Measurements from ENCODE around the gene ZNF582.
"Not testable (repeated sequence)": the region's sequence is repeated elsewhere in the genome, so short reads cannot be mapped to it uniquely, and the experiment has no call there.

- not testable (repeated sequence) for TF ChIP-seq CTCF, POLR2A (IDR thresholded peaks at IDR 0.05)
Measured at GRCh38 chr19:56337077-56337476, 56.3 kb downstream of the ZNF582 start.

Data from adrenal gland (tissue), 5 donors.